ENCODE data around the gene ABHD10. TPM values are rescaled to one million over a fixed set of nuclear protein-coding genes. Genes with fewer than 3 reads are reported as not detected.
A peak's percentile ranks its signal among the peaks of the same experiment; 100 is the strongest.

The ABHD10 gene
- total RNA-seq, 1 donor from 2014 or later: 18.7 TPM

- TF ChIP-seq CTCF (IDR thresholded peaks at IDR 0.05; ENCODE audit: unreplicated experiment): no peak
- Mint-ChIP-seq H3K4me1 (ENCODE audit: unreplicated experiment) (peaks cover 33% of the 10 kb centered on the region), H3K9me3 (ENCODE audit: unreplicated experiment) (no peaks in the 10 kb centered on the region), H3K27me3 (ENCODE audit: unreplicated experiment) (no peaks in the 10 kb centered on the region), H3K27ac (ENCODE audit: unreplicated experiment) (peak overlapping the region; percentile 68), H3K4me3 (ENCODE audit: unreplicated experiment) (no peak overlapping the region), H3K36me3 (ENCODE audit: low read depth, unreplicated experiment) (peaks cover 4% of the 10 kb centered on the region)
- no peak for DNase-seq (ENCODE audit: low spot score)
These were observed 21.7 kb upstream of the ABHD10 start for GRCh38 chr3:111956995-111957734.

- DNase-seq (ENCODE audit: low spot score): no peak
- no peak overlapping the region for H3K4me3 Mint-ChIP-seq (ENCODE audit: unreplicated experiment)
- H3K9me3 Mint-ChIP-seq (ENCODE audit: unreplicated experiment): no peaks in the 10 kb centered on the region
- H3K27ac Mint-ChIP-seq (ENCODE audit: unreplicated experiment): no peak overlapping the region
- H3K4me1 Mint-ChIP-seq (ENCODE audit: unreplicated experiment): peaks cover 29% of the 10 kb centered on the region
- no peak for TF ChIP-seq CTCF (IDR thresholded peaks at IDR 0.05; ENCODE audit: unreplicated experiment)
- no peaks in the 10 kb centered on the region for H3K27me3 Mint-ChIP-seq (ENCODE audit: unreplicated experiment)
- peaks cover 4% of the 10 kb centered on the region for H3K36me3 Mint-ChIP-seq (ENCODE audit: low read depth, unreplicated experiment)
These were observed 17.2 kb upstream of the ABHD10 start for GRCh38 chr3:111961461-111962164.

GRCh38 chr3:111963424-111963823 lies 15.4 kb upstream of the ABHD10 start:
- H3K36me3 Mint-ChIP-seq (ENCODE audit: low read depth, unreplicated experiment): peaks cover 4% of the 10 kb centered on the region
- DNase-seq (ENCODE audit: low spot score): no peak
- peaks cover 25% of the 10 kb centered on the region for H3K4me1 Mint-ChIP-seq (ENCODE audit: unreplicated experiment)
- H3K4me3 Mint-ChIP-seq (ENCODE audit: unreplicated experiment): no peak overlapping the region
- H3K27me3 Mint-ChIP-seq (ENCODE audit: unreplicated experiment): no peaks in the 10 kb centered on the region
- H3K9me3 Mint-ChIP-seq (ENCODE audit: unreplicated experiment): no peaks in the 10 kb centered on the region
- TF ChIP-seq CTCF (IDR thresholded peaks at IDR 0.05; ENCODE audit: unreplicated experiment): no peak
- no peak overlapping the region for H3K27ac Mint-ChIP-seq (ENCODE audit: unreplicated experiment)

- no peak for DNase-seq (ENCODE audit: low spot score)
- no peaks in the 10 kb centered on the region for H3K9me3 Mint-ChIP-seq (ENCODE audit: unreplicated experiment)
- H3K27ac Mint-ChIP-seq (ENCODE audit: unreplicated experiment): no peak overlapping the region
- H3K36me3 Mint-ChIP-seq (ENCODE audit: low read depth, unreplicated experiment): peaks cover 8% of the 10 kb centered on the region
- no peaks in the 10 kb centered on the region for H3K27me3 Mint-ChIP-seq (ENCODE audit: unreplicated experiment)
- H3K4me3 Mint-ChIP-seq (ENCODE audit: unreplicated experiment): no peak overlapping the region
- TF ChIP-seq CTCF (IDR thresholded peaks at IDR 0.05; ENCODE audit: unreplicated experiment): no peak
- peaks cover 25% of the 10 kb centered on the region for H3K4me1 Mint-ChIP-seq (ENCODE audit: unreplicated experiment)
These were observed 13.3 kb upstream of the ABHD10 start for GRCh38 chr3:111965484-111965883.

GRCh38 chr3:111967068-111967467 lies 11.8 kb upstream of the ABHD10 start:
- Mint-ChIP-seq H3K9me3 (ENCODE audit: unreplicated experiment) (no peaks in the 10 kb centered on the region), H3K27ac (ENCODE audit: unreplicated experiment) (peak overlapping the region; percentile 77), H3K36me3 (ENCODE audit: low read depth, unreplicated experiment) (peaks cover 8% of the 10 kb centered on the region), H3K4me3 (ENCODE audit: unreplicated experiment) (peak overlapping the region; percentile 7), H3K27me3 (ENCODE audit: unreplicated experiment) (no peaks in the 10 kb centered on the region), H3K4me1 (ENCODE audit: unreplicated experiment) (peaks cover 22% of the 10 kb centered on the region)
- no peak for DNase-seq (ENCODE audit: low spot score)
- TF ChIP-seq CTCF (IDR thresholded peaks at IDR 0.05; ENCODE audit: unreplicated experiment): no peak
